NT2/D1 (cell line): ENCODE data around the gene RNH1.

Experiments used
- SUZ12 ChIP-seq: IDR thresholded peaks from 2 replicates; pipeline ENCODE4 v1.6.1; 2011; ENCODE audit not compliant: insufficient read length, insufficient read depth; ENCODE audit errors: extremely low read depth
- YY1 ChIP-seq: IDR thresholded peaks from 2 replicates; pipeline ENCODE4 v1.6.1; 2011; ENCODE audit not compliant: insufficient read length, insufficient read depth
- ZNF274 ChIP-seq: IDR thresholded peaks from 2 replicates; pipeline ENCODE4 v1.6.1; 2011; ENCODE audit warnings: mild to moderate bottlenecking, low read depth, low read length

GRCh38 chr11:528166-528814 is 21.2 kb upstream of the RNH1 start:
- TF ChIP-seq YY1 (no peak), ZNF274 (no peak), SUZ12 (no peak)
